ENCODE results near the gene LRRC61. TPM values are rescaled to one million over a fixed set of nuclear protein-coding genes. Genes with fewer than 3 reads are reported as not detected.

LRRC61 gene
- polyA plus RNA-seq, 1 donor (not counting 4 experiments of a cell fraction or from before 2014, with no cell fraction given): 1.0 TPM

DNA sequence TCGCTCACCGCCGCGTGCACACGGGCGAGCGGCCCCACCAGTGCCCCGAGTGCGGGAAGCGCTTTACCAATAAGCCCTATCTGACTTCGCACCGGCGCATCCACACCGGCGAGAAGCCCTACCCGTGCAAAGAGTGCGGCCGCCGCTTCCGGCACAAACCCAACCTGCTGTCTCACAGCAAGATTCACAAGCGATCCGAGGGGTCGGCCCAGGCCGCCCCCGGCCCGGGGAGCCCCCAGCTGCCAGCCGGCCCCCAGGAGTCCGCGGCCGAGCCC lies 48.8 kb downstream of the LRRC61 start:
- H3K9me1 ChIP-seq (ENCODE audit: control insufficient read depth, extremely low read depth, insufficient read depth, low read length): no peaks in the 10 kb centered on the region
- DNase-seq (ENCODE audit: low read depth, low spot score) (no peak), FAIRE-seq (no peak)
- no peaks in the 10 kb centered on the region for H3K27me3 ChIP-seq (ENCODE audit: control insufficient read depth, extremely low read depth, insufficient read depth, low read length)
- no peak overlapping the region for H3K9ac ChIP-seq (ENCODE audit: control insufficient read depth, extremely low read depth, insufficient read depth, low read length)
- no peaks in the 10 kb centered on the region for H3K9me3 ChIP-seq (ENCODE audit: control insufficient read depth, low read depth, low read length)
- H4K20me1 ChIP-seq (ENCODE audit: control insufficient read depth, extremely low read depth, insufficient read depth, low read length): peaks cover 3% of the 10 kb centered on the region
- dilution Hi-C loops (cut with MboI; ENCODE audit: extremely low pct_ligation_motif_present, low sequenced_read_pairs): no loop called here
- no peak overlapping the region for H3K27ac ChIP-seq (ENCODE audit: control insufficient read depth, insufficient read depth, low read length)
- H3K4me1 ChIP-seq (ENCODE audit: control insufficient read depth, extremely low read depth, insufficient read depth, low read length): peaks cover 28% of the 10 kb centered on the region
- peaks cover 1 to 5% of the 10 kb centered on the region in 2 experiments for H3K36me3 ChIP-seq (ENCODE audit: control insufficient read depth in 2 of 2, extremely low read depth in 1 of 2, insufficient read depth in 2 of 2, low read length in 2 of 2)
- H3K79me2 ChIP-seq (ENCODE audit: control insufficient read depth, insufficient read depth, low read length): no peaks in the 10 kb centered on the region
- TF ChIP-seq, protein P1, sequence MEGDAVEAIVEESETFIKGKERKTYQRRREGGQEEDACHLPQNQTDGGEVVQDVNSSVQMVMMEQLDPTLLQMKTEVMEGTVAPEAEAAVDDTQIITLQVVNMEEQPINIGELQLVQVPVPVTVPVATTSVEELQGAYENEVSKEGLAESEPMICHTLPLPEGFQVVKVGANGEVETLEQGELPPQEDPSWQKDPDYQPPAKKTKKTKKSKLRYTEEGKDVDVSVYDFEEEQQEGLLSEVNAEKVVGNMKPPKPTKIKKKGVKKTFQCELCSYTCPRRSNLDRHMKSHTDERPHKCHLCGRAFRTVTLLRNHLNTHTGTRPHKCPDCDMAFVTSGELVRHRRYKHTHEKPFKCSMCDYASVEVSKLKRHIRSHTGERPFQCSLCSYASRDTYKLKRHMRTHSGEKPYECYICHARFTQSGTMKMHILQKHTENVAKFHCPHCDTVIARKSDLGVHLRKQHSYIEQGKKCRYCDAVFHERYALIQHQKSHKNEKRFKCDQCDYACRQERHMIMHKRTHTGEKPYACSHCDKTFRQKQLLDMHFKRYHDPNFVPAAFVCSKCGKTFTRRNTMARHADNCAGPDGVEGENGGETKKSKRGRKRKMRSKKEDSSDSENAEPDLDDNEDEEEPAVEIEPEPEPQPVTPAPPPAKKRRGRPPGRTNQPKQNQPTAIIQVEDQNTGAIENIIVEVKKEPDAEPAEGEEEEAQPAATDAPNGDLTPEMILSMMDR (optimal IDR thresholded peaks at IDR 0.05 in 1 of 3, IDR thresholded peaks at IDR 0.05 in 1 of 3, conservative IDR thresholded peaks at IDR 0.05 in 1 of 3; ENCODE audit: extremely low read depth in 1 of 3, insufficient read depth in 2 of 3, low read length in 3 of 3): no peak
- no peak for TF ChIP-seq EZH2 (IDR thresholded peaks at IDR 0.05; ENCODE audit: low read length)
- H2AFZ ChIP-seq (ENCODE audit: control insufficient read depth, low read length): no peak overlapping the region
- H3K4me3 ChIP-seq (ENCODE audit: control insufficient read depth in 2 of 3, extremely low read depth in 1 of 3, insufficient read depth in 2 of 3, low read depth in 1 of 3, low read length in 3 of 3): no peak overlapping the region
- no peak overlapping the region for H3K4me2 ChIP-seq (ENCODE audit: control insufficient read depth, extremely low read depth, insufficient read depth, low read depth, low read length)

DNA sequence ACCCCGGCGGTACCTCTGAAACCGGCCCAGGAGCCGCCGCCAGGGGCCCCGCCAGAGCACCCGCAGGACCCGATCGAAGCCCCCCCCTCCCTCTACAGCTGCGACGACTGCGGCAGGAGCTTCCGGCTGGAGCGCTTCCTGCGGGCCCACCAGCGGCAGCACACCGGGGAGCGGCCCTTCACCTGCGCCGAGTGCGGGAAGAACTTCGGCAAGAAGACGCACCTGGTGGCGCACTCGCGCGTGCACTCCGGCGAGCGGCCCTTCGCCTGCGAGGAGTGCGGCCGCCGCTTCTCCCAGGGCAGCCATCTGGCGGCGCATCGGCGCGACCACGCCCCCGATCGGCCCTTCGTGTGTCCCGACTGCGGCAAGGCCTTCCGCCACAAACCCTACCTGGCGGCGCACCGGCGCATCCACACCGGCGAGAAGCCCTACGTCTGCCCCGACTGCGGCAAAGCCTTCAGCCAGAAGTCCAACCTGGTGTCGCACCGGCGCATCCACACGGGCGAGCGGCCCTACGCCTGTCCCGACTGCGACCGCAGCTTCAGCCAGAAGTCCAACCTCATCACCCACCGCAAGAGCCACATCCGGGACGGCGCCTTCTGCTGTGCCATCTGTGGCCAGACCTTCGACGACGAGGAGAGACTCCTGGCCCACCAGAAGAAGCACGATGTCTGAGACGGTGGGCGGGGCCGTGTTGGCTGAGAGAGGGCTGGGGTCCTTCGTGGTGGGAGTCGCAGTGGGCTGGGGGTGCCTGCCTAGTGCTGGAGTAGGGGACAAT lies 49.3 kb downstream of the LRRC61 start:
- Histone ChIP-seq H3K79me2 (ENCODE audit: control insufficient read depth, insufficient read depth, low read length) (no peaks in the 10 kb centered on the region), H3K9me3 (ENCODE audit: control insufficient read depth, low read depth, low read length) (no peaks in the 10 kb centered on the region), H4K20me1 (ENCODE audit: control insufficient read depth, extremely low read depth, insufficient read depth, low read length) (peaks cover 3% of the 10 kb centered on the region), H3K27me3 (ENCODE audit: control insufficient read depth, extremely low read depth, insufficient read depth, low read length) (no peaks in the 10 kb centered on the region), H3K27ac (ENCODE audit: control insufficient read depth, insufficient read depth, low read length) (no peak overlapping the region), H3K4me2 (ENCODE audit: control insufficient read depth, extremely low read depth, insufficient read depth, low read depth, low read length) (no peak overlapping the region), H3K36me3 (ENCODE audit: control insufficient read depth in 2 of 2, extremely low read depth in 1 of 2, insufficient read depth in 2 of 2, low read length in 2 of 2) (peaks cover 1 to 5% of the 10 kb centered on the region in 2 experiments), H3K4me3 (ENCODE audit: control insufficient read depth in 2 of 3, extremely low read depth in 1 of 3, insufficient read depth in 2 of 3, low read depth in 1 of 3, low read length in 3 of 3) (no peak overlapping the region), H3K4me1 (ENCODE audit: control insufficient read depth, extremely low read depth, insufficient read depth, low read length) (peaks cover 28% of the 10 kb centered on the region), H3K9me1 (ENCODE audit: control insufficient read depth, extremely low read depth, insufficient read depth, low read length) (no peaks in the 10 kb centered on the region), H2AFZ (ENCODE audit: control insufficient read depth, low read length) (no peak overlapping the region), H3K9ac (ENCODE audit: control insufficient read depth, extremely low read depth, insufficient read depth, low read length) (no peak overlapping the region)
- FAIRE-seq (no peak), DNase-seq (ENCODE audit: low read depth, low spot score) (no peak)
- TF ChIP-seq, protein P1 (optimal IDR thresholded peaks at IDR 0.05 in 1 of 3, IDR thresholded peaks at IDR 0.05 in 1 of 3, conservative IDR thresholded peaks at IDR 0.05 in 1 of 3; ENCODE audit: extremely low read depth in 1 of 3, insufficient read depth in 2 of 3, low read length in 3 of 3): no peak
- no peak for TF ChIP-seq EZH2 (IDR thresholded peaks at IDR 0.05; ENCODE audit: low read length)
- dilution Hi-C loops (cut with MboI; ENCODE audit: extremely low pct_ligation_motif_present, low sequenced_read_pairs): no loop called here
